Measurements from ENCODE around the gene PIF1. TPM values are rescaled to one million over a fixed set of nuclear protein-coding genes. Genes with fewer than 3 reads are reported as not detected.

Gene PIF1
- total and polyA plus RNA-seq, 4 donors = 0.42 to 7.3 (median 0.64) TPM

GRCh38 chr15:64856429-64857145 lies 31.1 kb upstream of the PIF1 start:
- Histone ChIP-seq H3K27me3 (ENCODE audit: control insufficient read depth in 4 of 4, insufficient read depth in 4 of 4, low read length in 3 of 4) (no peaks in the 10 kb centered on the region), H3K9ac (ENCODE audit: low read depth in 1 of 2, low read length in 2 of 2) (no peak overlapping the region), H3K4me3 (ENCODE audit: low read depth in 1 of 3, low read length in 3 of 3) (no peak overlapping the region), H3K9me3 (ENCODE audit: control insufficient read depth in 4 of 4, low read length in 3 of 4) (no peaks in the 10 kb centered on the region), H3K4me1 (ENCODE audit: control insufficient read depth in 4 of 4, insufficient read depth in 4 of 4, low read length in 3 of 4) (peaks cover 0 to 22% (median 5%) of the 10 kb centered on the region in 4 donors), H3K27ac (ENCODE audit: low read depth in 1 of 2, low read length in 2 of 2) (peak overlapping the region; percentile 34 to 40), H3K36me3 (ENCODE audit: control insufficient read depth in 4 of 4, insufficient read depth in 3 of 4, low read depth in 1 of 4, low read length in 3 of 4) (peaks cover 0 to 3% (median 2%) of the 10 kb centered on the region in 4 donors)
- no peak for DNase-seq (ENCODE audit: low spot score)
- TF ChIP-seq NR2F2 (IDR thresholded peaks at IDR 0.05) = peak; percentile 79
- TF ChIP-seq MAX (IDR thresholded peaks at IDR 0.05) = no peak
- WGBS = 68% methylated on average over 5 of the region's 5 CpGs

GRCh38 chr15:64855205-64855975 lies 29.9 kb upstream of the PIF1 start:
- Histone ChIP-seq H3K27me3 (ENCODE audit: control insufficient read depth in 4 of 4, insufficient read depth in 4 of 4, low read length in 3 of 4) (no peaks in the 10 kb centered on the region), H3K27ac (ENCODE audit: low read depth in 1 of 2, low read length in 2 of 2) (no peak overlapping the region), H3K9me3 (ENCODE audit: control insufficient read depth in 4 of 4, low read length in 3 of 4) (no peaks in the 10 kb centered on the region), H3K9ac (ENCODE audit: low read depth in 1 of 2, low read length in 2 of 2) (no peak overlapping the region), H3K36me3 (ENCODE audit: control insufficient read depth in 4 of 4, insufficient read depth in 3 of 4, low read depth in 1 of 4, low read length in 3 of 4) (peaks cover 0 to 3% (median 2%) of the 10 kb centered on the region in 4 donors), H3K4me1 (ENCODE audit: control insufficient read depth in 4 of 4, insufficient read depth in 4 of 4, low read length in 3 of 4) (peaks cover 0 to 20% (median 11%) of the 10 kb centered on the region in 4 donors), H3K4me3 (ENCODE audit: low read depth in 1 of 3, low read length in 3 of 3) (no peak overlapping the region)
- no peak for DNase-seq (ENCODE audit: low spot score)
- TF ChIP-seq YY1 (IDR thresholded peaks at IDR 0.05) (no peak), HNF4G (IDR thresholded peaks at IDR 0.05) (no peak)
- WGBS = 86% methylated on average over 7 of the region's 7 CpGs

DNA sequence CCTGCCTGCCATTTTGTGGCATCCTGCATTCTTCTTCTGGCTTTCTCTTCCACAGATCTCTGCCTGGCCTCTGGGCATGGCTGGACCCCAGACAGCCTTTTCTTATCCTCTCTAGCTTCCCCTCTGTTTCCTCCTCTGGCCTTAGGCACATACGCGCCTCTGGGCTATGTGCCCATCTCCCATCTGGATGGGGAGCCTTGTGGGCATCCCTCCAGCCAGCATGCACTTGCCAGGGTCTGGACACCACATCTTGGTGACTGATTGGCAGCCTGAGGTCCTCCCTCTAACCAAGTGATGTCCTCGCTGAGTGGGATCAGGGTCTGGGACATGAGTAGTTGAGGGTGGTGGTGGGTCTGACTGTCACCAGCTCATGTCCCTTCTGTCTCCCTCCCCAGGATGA lies 29.1 kb upstream of the PIF1 start:
- Histone ChIP-seq H3K4me1 (ENCODE audit: control insufficient read depth in 4 of 4, insufficient read depth in 4 of 4, low read length in 3 of 4) (peaks cover 0 to 20% (median 11%) of the 10 kb centered on the region in 4 donors), H3K9me3 (ENCODE audit: control insufficient read depth in 4 of 4, low read length in 3 of 4) (no peaks in the 10 kb centered on the region), H3K36me3 (ENCODE audit: control insufficient read depth in 4 of 4, insufficient read depth in 3 of 4, low read depth in 1 of 4, low read length in 3 of 4) (peaks cover 0 to 2% (median 0%) of the 10 kb centered on the region in 4 donors), H3K27me3 (ENCODE audit: control insufficient read depth in 4 of 4, insufficient read depth in 4 of 4, low read length in 3 of 4) (no peaks in the 10 kb centered on the region), H3K9ac (ENCODE audit: low read depth in 1 of 2, low read length in 2 of 2) (no peak overlapping the region), H3K27ac (ENCODE audit: low read depth in 1 of 2, low read length in 2 of 2) (no peak overlapping the region), H3K4me3 (ENCODE audit: low read depth in 1 of 3, low read length in 3 of 3) (no peak overlapping the region)
- WGBS = 86% methylated on average over 3 of the region's 3 CpGs
- no peak for DNase-seq (ENCODE audit: low spot score)
- TF ChIP-seq NR2F2 (IDR thresholded peaks at IDR 0.05) = no peak
- TF ChIP-seq SP1 (IDR thresholded peaks at IDR 0.05) = no peak
- no peak for TF ChIP-seq JUND (IDR thresholded peaks at IDR 0.05)
- TF ChIP-seq FOXA1 (IDR thresholded peaks at IDR 0.05) = no peak
- no peak for TF ChIP-seq YY1 (IDR thresholded peaks at IDR 0.05)
- no peak for TF ChIP-seq EGR1 (IDR thresholded peaks at IDR 0.05; ENCODE audit: low read depth in 2 of 2)
- TF ChIP-seq FOXA2 (IDR thresholded peaks at IDR 0.05) = no peak
- no peak for TF ChIP-seq REST (IDR thresholded peaks at IDR 0.05)
- TF ChIP-seq, protein P1, sequence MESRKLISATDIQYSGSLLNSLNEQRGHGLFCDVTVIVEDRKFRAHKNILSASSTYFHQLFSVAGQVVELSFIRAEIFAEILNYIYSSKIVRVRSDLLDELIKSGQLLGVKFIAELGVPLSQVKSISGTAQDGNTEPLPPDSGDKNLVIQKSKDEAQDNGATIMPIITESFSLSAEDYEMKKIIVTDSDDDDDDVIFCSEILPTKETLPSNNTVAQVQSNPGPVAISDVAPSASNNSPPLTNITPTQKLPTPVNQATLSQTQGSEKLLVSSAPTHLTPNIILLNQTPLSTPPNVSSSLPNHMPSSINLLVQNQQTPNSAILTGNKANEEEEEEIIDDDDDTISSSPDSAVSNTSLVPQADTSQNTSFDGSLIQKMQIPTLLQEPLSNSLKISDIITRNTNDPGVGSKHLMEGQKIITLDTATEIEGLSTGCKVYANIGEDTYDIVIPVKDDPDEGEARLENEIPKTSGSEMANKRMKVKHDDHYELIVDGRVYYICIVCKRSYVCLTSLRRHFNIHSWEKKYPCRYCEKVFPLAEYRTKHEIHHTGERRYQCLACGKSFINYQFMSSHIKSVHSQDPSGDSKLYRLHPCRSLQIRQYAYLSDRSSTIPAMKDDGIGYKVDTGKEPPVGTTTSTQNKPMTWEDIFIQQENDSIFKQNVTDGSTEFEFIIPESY (IDR thresholded peaks at IDR 0.05) = no peak
- TF ChIP-seq, protein P2, sequence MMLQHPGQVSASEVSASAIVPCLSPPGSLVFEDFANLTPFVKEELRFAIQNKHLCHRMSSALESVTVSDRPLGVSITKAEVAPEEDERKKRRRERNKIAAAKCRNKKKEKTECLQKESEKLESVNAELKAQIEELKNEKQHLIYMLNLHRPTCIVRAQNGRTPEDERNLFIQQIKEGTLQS (IDR thresholded peaks at IDR 0.05) = no peak
- TF ChIP-seq RAD21 (IDR thresholded peaks at IDR 0.05) = no peak
- TF ChIP-seq MAX (IDR thresholded peaks at IDR 0.05) = no peak
- no peak for TF ChIP-seq GABPA (IDR thresholded peaks at IDR 0.05 in 1 of 2, conservative IDR thresholded peaks at IDR 0.05 in 1 of 2)
- TF ChIP-seq RXRA (IDR thresholded peaks at IDR 0.05) = no peak
- no peak for TF ChIP-seq CTCF (IDR thresholded peaks at IDR 0.05; ENCODE audit: low read depth, low read length, missing input control)
- no peak for TF ChIP-seq TAF1 (conservative IDR thresholded peaks at IDR 0.05)

Data from liver (tissue), 9 donors.